ENCODE data around the gene EFCAB5.

- TF ChIP-seq CTCF (IDR thresholded peaks at IDR 0.05 in 2 of 3, conservative IDR thresholded peaks at IDR 0.05 in 1 of 3; ENCODE audit: control insufficient read depth in 2 of 3, extremely low read depth in 1 of 3, insufficient read depth in 1 of 3, low read depth in 3 of 3, low read length in 3 of 3) (no peak), ELK1 (IDR thresholded peaks at IDR 0.05; ENCODE audit: low read depth, low read length) (no peak), FOXM1 (IDR thresholded peaks at IDR 0.05; ENCODE audit: low read depth, low read length) (no peak), CHD2 (IDR thresholded peaks at IDR 0.05; ENCODE audit: borderline replicate concordance, low read depth, low read length) (no peak), GATAD2B (conservative IDR thresholded peaks at IDR 0.05; ENCODE audit: low read depth) (no peak), MLLT1 (IDR thresholded peaks at IDR 0.05) (no peak), POLR2A (IDR thresholded peaks at IDR 0.05; ENCODE audit: low read depth, low read length) (no peak), PAX8 (IDR thresholded peaks at IDR 0.05) (no peak), YY1 (IDR thresholded peaks at IDR 0.05; ENCODE audit: low read depth, low read length) (no peak), SMAD1 (IDR thresholded peaks at IDR 0.05; ENCODE audit: low read depth, partially characterized antibody) (no peak), SREBF2 (IDR thresholded peaks at IDR 0.05; ENCODE audit: low read length) (no peak), HDAC2 (IDR thresholded peaks at IDR 0.05) (no peak), EZH2 (IDR thresholded peaks at IDR 0.05; ENCODE audit: borderline replicate concordance, control insufficient read depth, low read depth, low read length) (no peak)
Observed at GRCh38 chr17:29911641-29912177, 29.7 kb upstream of the EFCAB5 start.

All from GM12878 (cell line).